Endothelial cell of umbilical vein (primary cell): ENCODE measurements around the gene PLEKHS1.

ENCODE experiments used
- EZH2 ChIP-seq: IDR thresholded peaks from 2 replicates; pipeline ENCODE4 v1.6.1; 2012; ENCODE audit warnings: borderline replicate concordance, low read depth, mild to moderate bottlenecking, moderate library complexity, low read length, inconsistent platforms; ENCODE audit not compliant: severe bottlenecking
- FOS ChIP-seq: IDR thresholded peaks from 2 replicates; pipeline ENCODE4 v1.6.1; 2011; ENCODE audit warnings: mild to moderate bottlenecking, low read length, moderate library complexity, borderline replicate concordance; ENCODE audit not compliant: insufficient read depth
- GATA2 ChIP-seq: IDR thresholded peaks from 2 replicates; pipeline ENCODE4 v1.7.0; 2011; ENCODE audit warnings: low read depth, mild to moderate bottlenecking, moderate library complexity, mixed read lengths, low read length; ENCODE audit not compliant: insufficient read length, insufficient read depth
- JUN ChIP-seq: IDR thresholded peaks from 2 replicates; pipeline ENCODE4 v1.6.1; 2011; ENCODE audit warnings: borderline replicate concordance, low read depth; ENCODE audit not compliant: insufficient read length, insufficient read depth
- MYC ChIP-seq: IDR thresholded peaks from one replicate; pipeline ENCODE4 v1.6.1; 2011; ENCODE audit warnings: mild to moderate bottlenecking, low read depth, low read length
- POLR2A ChIP-seq: IDR thresholded peaks from 2 replicates; pipeline ENCODE4 v1.6.1; 2012; ENCODE audit warnings: low read depth, mild to moderate bottlenecking, control low read depth, low read length
- POLR2AphosphoS5 ChIP-seq: IDR thresholded peaks from 2 replicates; pipeline ENCODE4 v1.6.1; 2012; ENCODE audit warnings: low read depth, mild to moderate bottlenecking, control low read depth, low read length, moderate library complexity; ENCODE audit not compliant: insufficient read depth
- TF ChIP-seq, protein P1 (sequence below), 2 donors: IDR thresholded peaks; 1 replicate in 1 of 2; 2 replicates in 1 of 2; pipeline ENCODE4 v1.5.1; 2011; ENCODE audit warnings: low read length in 2 of 2, mild to moderate bottlenecking in 2 of 2, moderate library complexity in 2 of 2, control low read depth in 1 of 2, inconsistent platforms in 1 of 2, low read depth in 1 of 2; ENCODE audit not compliant: insufficient read depth in 1 of 2; ENCODE audit errors: extremely low read depth in 1 of 2
- TF ChIP-seq, protein P2 (sequence below): IDR thresholded peaks from 2 replicates; pipeline ENCODE4 v1.6.1; 2011; ENCODE audit not compliant: insufficient read depth, insufficient read length

DNA sequence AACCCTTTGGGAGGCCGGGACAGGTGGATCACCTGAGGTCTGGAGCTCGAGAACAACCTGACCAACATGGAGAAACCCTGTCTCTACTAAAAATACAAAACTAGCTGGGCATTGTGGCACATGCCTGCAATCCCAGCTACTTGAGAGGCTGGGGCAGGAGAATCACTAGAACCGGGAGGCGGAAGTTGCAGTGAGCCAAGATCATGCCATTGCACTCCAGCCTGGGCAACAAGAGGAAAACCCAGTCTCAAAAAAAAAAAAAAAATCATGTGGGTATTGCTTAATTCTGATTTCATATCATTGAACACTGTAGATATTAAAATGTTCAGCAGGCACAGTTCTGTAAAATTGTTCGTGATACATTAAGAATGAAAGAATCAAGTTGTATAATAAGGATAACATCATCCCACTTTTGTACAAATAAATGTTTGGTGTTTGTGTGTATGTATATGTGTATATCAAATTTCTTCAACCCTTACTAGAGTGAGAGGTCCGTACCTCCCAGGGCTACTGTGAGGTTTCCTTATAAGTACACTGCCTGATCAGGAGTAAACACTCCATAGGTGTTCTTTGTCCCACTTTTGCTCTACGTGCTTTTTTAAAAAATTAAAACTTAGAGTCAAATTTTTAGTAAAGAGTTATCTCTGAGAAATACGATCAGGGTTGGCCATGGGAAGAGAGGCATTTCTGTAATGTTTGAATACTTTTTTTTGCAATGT lies 31.7 kb downstream of the PLEKHS1 start:
- TF ChIP-seq EZH2 = no peak
- TF ChIP-seq, protein P1, sequence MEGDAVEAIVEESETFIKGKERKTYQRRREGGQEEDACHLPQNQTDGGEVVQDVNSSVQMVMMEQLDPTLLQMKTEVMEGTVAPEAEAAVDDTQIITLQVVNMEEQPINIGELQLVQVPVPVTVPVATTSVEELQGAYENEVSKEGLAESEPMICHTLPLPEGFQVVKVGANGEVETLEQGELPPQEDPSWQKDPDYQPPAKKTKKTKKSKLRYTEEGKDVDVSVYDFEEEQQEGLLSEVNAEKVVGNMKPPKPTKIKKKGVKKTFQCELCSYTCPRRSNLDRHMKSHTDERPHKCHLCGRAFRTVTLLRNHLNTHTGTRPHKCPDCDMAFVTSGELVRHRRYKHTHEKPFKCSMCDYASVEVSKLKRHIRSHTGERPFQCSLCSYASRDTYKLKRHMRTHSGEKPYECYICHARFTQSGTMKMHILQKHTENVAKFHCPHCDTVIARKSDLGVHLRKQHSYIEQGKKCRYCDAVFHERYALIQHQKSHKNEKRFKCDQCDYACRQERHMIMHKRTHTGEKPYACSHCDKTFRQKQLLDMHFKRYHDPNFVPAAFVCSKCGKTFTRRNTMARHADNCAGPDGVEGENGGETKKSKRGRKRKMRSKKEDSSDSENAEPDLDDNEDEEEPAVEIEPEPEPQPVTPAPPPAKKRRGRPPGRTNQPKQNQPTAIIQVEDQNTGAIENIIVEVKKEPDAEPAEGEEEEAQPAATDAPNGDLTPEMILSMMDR (IDR thresholded peaks at IDR 0.05; ENCODE audit: extremely low read depth in 1 of 2, insufficient read depth in 1 of 2, low read depth in 1 of 2, low read length in 2 of 2) = no peak
- TF ChIP-seq POLR2A = no peak
- TF ChIP-seq POLR2AphosphoS5 = no peak
- TF ChIP-seq FOS = no peak
- TF ChIP-seq, protein P2, sequence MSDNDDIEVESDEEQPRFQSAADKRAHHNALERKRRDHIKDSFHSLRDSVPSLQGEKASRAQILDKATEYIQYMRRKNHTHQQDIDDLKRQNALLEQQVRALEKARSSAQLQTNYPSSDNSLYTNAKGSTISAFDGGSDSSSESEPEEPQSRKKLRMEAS = no peak
- TF ChIP-seq GATA2 = no peak
- TF ChIP-seq MYC = no peak
- TF ChIP-seq JUN = no peak
